Measurements from ENCODE around the gene CIDEB. TPM values are rescaled to one million over a fixed set of nuclear protein-coding genes. Genes with fewer than 3 reads are reported as not detected.

Gene CIDEB
- total and polyA plus RNA-seq, 10 of the 15 experiments (the other 5 are each of a cell fraction or from before 2014, with no cell fraction given): 0.34 to 6.3 (median 3.2) TPM

DNA sequence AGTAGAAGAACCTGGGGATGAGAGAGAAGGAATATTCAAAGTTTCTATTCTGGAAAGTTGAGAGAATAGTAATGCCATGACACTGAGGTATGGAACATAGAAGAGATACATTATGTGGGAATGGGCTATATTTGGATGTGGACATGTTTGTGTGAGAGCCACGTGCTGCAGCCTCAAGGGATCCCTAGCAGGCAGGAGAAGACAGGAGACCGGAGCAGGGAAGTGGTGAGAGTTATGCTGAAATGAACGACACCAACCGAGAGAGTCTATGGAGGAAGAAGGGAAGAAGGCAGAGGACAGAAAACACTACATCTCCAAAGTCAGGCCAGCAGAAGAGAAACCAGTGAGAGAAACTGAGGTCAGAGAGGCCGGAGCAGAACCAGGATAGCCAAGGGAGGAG lies 42.0 kb upstream of the CIDEB start:
- TF ChIP-seq DPF2 (IDR thresholded peaks at IDR 0.05) (no peak), POU2F2 (IDR thresholded peaks at IDR 0.05; ENCODE audit: borderline replicate concordance, low read depth, low read length) (no peak), KLF5 (IDR thresholded peaks at IDR 0.05; ENCODE audit: partially characterized antibody) (no peak), NR2C2 (IDR thresholded peaks at IDR 0.05; ENCODE audit: borderline replicate concordance, control insufficient read depth, insufficient read length, low read depth) (no peak), SIN3A (IDR thresholded peaks at IDR 0.05; ENCODE audit: low read depth, low read length) (no peak), NR2C1 (IDR thresholded peaks at IDR 0.05) (no peak), ZSCAN29 (IDR thresholded peaks at IDR 0.05) (no peak), LARP7 (IDR thresholded peaks at IDR 0.05) (no peak), RBBP5 (conservative IDR thresholded peaks at IDR 0.05) (no peak), CHD2 (IDR thresholded peaks at IDR 0.05; ENCODE audit: borderline replicate concordance, low read depth, low read length) (no peak), ATF7 (IDR thresholded peaks at IDR 0.05; ENCODE audit: low read depth) (no peak)
- TF ChIP-seq, protein P1, sequence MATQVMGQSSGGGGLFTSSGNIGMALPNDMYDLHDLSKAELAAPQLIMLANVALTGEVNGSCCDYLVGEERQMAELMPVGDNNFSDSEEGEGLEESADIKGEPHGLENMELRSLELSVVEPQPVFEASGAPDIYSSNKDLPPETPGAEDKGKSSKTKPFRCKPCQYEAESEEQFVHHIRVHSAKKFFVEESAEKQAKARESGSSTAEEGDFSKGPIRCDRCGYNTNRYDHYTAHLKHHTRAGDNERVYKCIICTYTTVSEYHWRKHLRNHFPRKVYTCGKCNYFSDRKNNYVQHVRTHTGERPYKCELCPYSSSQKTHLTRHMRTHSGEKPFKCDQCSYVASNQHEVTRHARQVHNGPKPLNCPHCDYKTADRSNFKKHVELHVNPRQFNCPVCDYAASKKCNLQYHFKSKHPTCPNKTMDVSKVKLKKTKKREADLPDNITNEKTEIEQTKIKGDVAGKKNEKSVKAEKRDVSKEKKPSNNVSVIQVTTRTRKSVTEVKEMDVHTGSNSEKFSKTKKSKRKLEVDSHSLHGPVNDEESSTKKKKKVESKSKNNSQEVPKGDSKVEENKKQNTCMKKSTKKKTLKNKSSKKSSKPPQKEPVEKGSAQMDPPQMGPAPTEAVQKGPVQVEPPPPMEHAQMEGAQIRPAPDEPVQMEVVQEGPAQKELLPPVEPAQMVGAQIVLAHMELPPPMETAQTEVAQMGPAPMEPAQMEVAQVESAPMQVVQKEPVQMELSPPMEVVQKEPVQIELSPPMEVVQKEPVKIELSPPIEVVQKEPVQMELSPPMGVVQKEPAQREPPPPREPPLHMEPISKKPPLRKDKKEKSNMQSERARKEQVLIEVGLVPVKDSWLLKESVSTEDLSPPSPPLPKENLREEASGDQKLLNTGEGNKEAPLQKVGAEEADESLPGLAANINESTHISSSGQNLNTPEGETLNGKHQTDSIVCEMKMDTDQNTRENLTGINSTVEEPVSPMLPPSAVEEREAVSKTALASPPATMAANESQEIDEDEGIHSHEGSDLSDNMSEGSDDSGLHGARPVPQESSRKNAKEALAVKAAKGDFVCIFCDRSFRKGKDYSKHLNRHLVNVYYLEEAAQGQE (IDR thresholded peaks at IDR 0.05; ENCODE audit: low read depth, low read length): no peak
- TF ChIP-seq, protein P2, sequence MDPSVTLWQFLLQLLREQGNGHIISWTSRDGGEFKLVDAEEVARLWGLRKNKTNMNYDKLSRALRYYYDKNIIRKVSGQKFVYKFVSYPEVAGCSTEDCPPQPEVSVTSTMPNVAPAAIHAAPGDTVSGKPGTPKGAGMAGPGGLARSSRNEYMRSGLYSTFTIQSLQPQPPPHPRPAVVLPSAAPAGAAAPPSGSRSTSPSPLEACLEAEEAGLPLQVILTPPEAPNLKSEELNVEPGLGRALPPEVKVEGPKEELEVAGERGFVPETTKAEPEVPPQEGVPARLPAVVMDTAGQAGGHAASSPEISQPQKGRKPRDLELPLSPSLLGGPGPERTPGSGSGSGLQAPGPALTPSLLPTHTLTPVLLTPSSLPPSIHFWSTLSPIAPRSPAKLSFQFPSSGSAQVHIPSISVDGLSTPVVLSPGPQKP (IDR thresholded peaks at IDR 0.05; ENCODE audit: low read depth, low read length): no peak
- TF ChIP-seq, protein P3, sequence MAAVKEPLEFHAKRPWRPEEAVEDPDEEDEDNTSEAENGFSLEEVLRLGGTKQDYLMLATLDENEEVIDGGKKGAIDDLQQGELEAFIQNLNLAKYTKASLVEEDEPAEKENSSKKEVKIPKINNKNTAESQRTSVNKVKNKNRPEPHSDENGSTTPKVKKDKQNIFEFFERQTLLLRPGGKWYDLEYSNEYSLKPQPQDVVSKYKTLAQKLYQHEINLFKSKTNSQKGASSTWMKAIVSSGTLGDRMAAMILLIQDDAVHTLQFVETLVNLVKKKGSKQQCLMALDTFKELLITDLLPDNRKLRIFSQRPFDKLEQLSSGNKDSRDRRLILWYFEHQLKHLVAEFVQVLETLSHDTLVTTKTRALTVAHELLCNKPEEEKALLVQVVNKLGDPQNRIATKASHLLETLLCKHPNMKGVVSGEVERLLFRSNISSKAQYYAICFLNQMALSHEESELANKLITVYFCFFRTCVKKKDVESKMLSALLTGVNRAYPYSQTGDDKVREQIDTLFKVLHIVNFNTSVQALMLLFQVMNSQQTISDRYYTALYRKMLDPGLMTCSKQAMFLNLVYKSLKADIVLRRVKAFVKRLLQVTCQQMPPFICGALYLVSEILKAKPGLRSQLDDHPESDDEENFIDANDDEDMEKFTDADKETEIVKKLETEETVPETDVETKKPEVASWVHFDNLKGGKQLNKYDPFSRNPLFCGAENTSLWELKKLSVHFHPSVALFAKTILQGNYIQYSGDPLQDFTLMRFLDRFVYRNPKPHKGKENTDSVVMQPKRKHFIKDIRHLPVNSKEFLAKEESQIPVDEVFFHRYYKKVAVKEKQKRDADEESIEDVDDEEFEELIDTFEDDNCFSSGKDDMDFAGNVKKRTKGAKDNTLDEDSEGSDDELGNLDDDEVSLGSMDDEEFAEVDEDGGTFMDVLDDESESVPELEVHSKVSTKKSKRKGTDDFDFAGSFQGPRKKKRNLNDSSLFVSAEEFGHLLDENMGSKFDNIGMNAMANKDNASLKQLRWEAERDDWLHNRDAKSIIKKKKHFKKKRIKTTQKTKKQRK (IDR thresholded peaks at IDR 0.05; ENCODE audit: low read depth, low read length): no peak
- TF ChIP-seq, protein P4, sequence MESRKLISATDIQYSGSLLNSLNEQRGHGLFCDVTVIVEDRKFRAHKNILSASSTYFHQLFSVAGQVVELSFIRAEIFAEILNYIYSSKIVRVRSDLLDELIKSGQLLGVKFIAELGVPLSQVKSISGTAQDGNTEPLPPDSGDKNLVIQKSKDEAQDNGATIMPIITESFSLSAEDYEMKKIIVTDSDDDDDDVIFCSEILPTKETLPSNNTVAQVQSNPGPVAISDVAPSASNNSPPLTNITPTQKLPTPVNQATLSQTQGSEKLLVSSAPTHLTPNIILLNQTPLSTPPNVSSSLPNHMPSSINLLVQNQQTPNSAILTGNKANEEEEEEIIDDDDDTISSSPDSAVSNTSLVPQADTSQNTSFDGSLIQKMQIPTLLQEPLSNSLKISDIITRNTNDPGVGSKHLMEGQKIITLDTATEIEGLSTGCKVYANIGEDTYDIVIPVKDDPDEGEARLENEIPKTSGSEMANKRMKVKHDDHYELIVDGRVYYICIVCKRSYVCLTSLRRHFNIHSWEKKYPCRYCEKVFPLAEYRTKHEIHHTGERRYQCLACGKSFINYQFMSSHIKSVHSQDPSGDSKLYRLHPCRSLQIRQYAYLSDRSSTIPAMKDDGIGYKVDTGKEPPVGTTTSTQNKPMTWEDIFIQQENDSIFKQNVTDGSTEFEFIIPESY (IDR thresholded peaks at IDR 0.05): no peak
- Histone ChIP-seq H3K79me2 (ENCODE audit: control insufficient read depth, insufficient read depth, low read length) (no peaks in the 10 kb centered on the region), H3K4me3 (no peak overlapping the region), H3K27me3 (replicated peaks in 1 of 2; ENCODE audit: control insufficient read depth in 2 of 2, insufficient read depth in 2 of 2, low read length in 1 of 2) (peaks cover 1 to 4% of the 10 kb centered on the region in 2 experiments; a peak in 3 of 4 replicates), H4K20me1 (ENCODE audit: control insufficient read depth, insufficient read depth) (no peaks in the 10 kb centered on the region), H3K9ac (ENCODE audit: control insufficient read depth, insufficient read depth, low read length) (no peak overlapping the region), H3K36me3 (ENCODE audit: control insufficient read depth in 2 of 2, insufficient read depth in 2 of 2, low read length in 1 of 2) (no peaks in the 10 kb centered on the region), H3K4me2 (ENCODE audit: control insufficient read depth, insufficient read depth) (no peak overlapping the region), H2AFZ (ENCODE audit: control insufficient read depth, low read depth, low read length) (no peak overlapping the region), H3K9me3 (replicated peaks; ENCODE audit: control insufficient read depth, insufficient read depth, low read length) (no peaks in the 10 kb centered on the region), H3K27ac (ENCODE audit: control insufficient read depth, insufficient read depth) (no peak overlapping the region), H3K4me1 (ENCODE audit: control insufficient read depth, insufficient read depth, low read length) (no peaks in the 10 kb centered on the region)
- ChIA-PET CTCF (interaction anchor here (0.9 to 1.5 kb wide), 4 partner anchors 12 to 82 kb away, joined by 3 to 7 read pairs (median 4); no protein-coding TSS in a partner anchor), RAD21 (ENCODE audit: unreplicated experiment) (no interaction called here), SMC1A (ENCODE audit: uncharacterized antibody, unreplicated experiment) (interaction anchor here (0.6 kb wide), 1 partner anchor 69 kb away, joined by 3 read pairs; no protein-coding TSS in a partner anchor), POLR2A (interaction anchor here (1.2 kb wide), 1 partner anchor 17 kb away, joined by 3 read pairs; no protein-coding TSS in a partner anchor)
- WGBS (ENCODE audit: insufficient coverage, insufficient replicate concordance, low lambda C conversion rate, missing lambda C conversion rate): 24% methylated on average over 5 of the region's 5 CpGs
- ATAC-seq (no peak), FAIRE-seq (no peak), DNase-seq (ENCODE audit: low read depth, low spot score) (no peak)
- intact Hi-C loops (cut with micrococcal nuclease; ENCODE audit: unreplicated experiment) (no loop called here), in situ Hi-C loops (cut with MboI) (no loop called here)
- no TSS peak for BruUV-seq (replicated peaks)
